SK-N-SH treated with all-trans-retinoic acid at 6 μM for 48 hours (cell line): ENCODE data around the gene DST.

Experiments
- ATAC-seq: fragments of 200-7000 bp; cut with Tn5 transposase; 3 replicates; pipeline ENCODE4 v1.9.1; 2020; ENCODE audit warnings: mild to moderate bottlenecking, moderate library complexity
- ARNTL ChIP-seq: fragments of 450-650 bp; formaldehyde crosslinking; IDR thresholded peaks from 2 replicates; pipeline ENCODE4 v1.5.0; 2020; ENCODE audit warnings: low read depth, mild to moderate bottlenecking, moderate library complexity, borderline replicate concordance
- BACH2 ChIP-seq: fragments of 250-450 bp; sonication (Bioruptor Pico); IDR thresholded peaks from 2 replicates; pipeline ENCODE4 v1.9.0; 2021; ENCODE audit warnings: mild to moderate bottlenecking, borderline replicate concordance
- CREB5 ChIP-seq: fragments of 250-450 bp; sonication (Bioruptor Pico); IDR thresholded peaks from 2 replicates; pipeline ENCODE4 v1.5.1; 2020; ENCODE audit warnings: low read depth, mild to moderate bottlenecking, moderate library complexity
- CSRNP3 ChIP-seq: fragments of 250-450 bp; sonication (Bioruptor Pico); IDR thresholded peaks from 2 replicates; pipeline ENCODE4 v1.5.1; 2021; ENCODE audit warnings: mild to moderate bottlenecking, moderate library complexity
- ESRRG ChIP-seq: fragments of 250-450 bp; sonication (Bioruptor Pico); IDR thresholded peaks from 2 replicates; pipeline ENCODE4 v1.6.1; 2021; ENCODE audit warnings: mild to moderate bottlenecking
- OSR1 ChIP-seq: fragments of 250-450 bp; sonication (Bioruptor Pico); IDR thresholded peaks from 2 replicates; pipeline ENCODE4 v1.8.0; 2022; ENCODE audit warnings: moderate library complexity, mild to moderate bottlenecking, inconsistent platforms
- PATZ1 ChIP-seq: fragments of 250-450 bp; sonication (Bioruptor Pico); IDR thresholded peaks from 2 replicates; pipeline ENCODE4 v1.8.0; 2020; ENCODE audit warnings: mild to moderate bottlenecking, moderate library complexity, borderline replicate concordance
- POU6F1 ChIP-seq: fragments of 250-450 bp; sonication (Bioruptor Pico); IDR thresholded peaks from 2 replicates; pipeline ENCODE4 v1.8.0; 2021; ENCODE audit warnings: low read depth, mild to moderate bottlenecking, moderate library complexity, borderline replicate concordance
- PPARA ChIP-seq: fragments of 250-450 bp; sonication (Bioruptor Pico); IDR thresholded peaks from 2 replicates; pipeline ENCODE4 v1.5.0; 2020; ENCODE audit warnings: mild to moderate bottlenecking, borderline replicate concordance
- RARB ChIP-seq: fragments of 250-450 bp; sonication (Bioruptor Pico); IDR thresholded peaks from 2 replicates; pipeline ENCODE4 v1.8.0; 2021; ENCODE audit warnings: mild to moderate bottlenecking, moderate library complexity
- SNAI2 ChIP-seq: fragments of 250-450 bp; sonication (Bioruptor Pico); IDR thresholded peaks from 2 replicates; pipeline ENCODE4 v1.5.0; 2020; ENCODE audit warnings: mild to moderate bottlenecking, moderate library complexity
- TCF4 ChIP-seq: fragments of 250-450 bp; sonication (Bioruptor Pico); IDR thresholded peaks from 2 replicates; pipeline ENCODE4 v1.8.0; 2021; ENCODE audit warnings: mild to moderate bottlenecking, moderate library complexity, borderline replicate concordance
- ZC3H10 ChIP-seq: fragments of 250-450 bp; sonication (Bioruptor Pico); IDR thresholded peaks from 2 replicates; pipeline ENCODE4 v1.5.1; 2021; ENCODE audit warnings: mild to moderate bottlenecking, moderate library complexity
- ZFP3 ChIP-seq: fragments of 250-450 bp; sonication (Bioruptor Pico); IDR thresholded peaks from 2 replicates; pipeline ENCODE4 v1.5.0; 2020; ENCODE audit warnings: mild to moderate bottlenecking, moderate library complexity
- ZFP30 ChIP-seq: fragments of 450-650 bp; formaldehyde crosslinking; IDR thresholded peaks from 2 replicates; pipeline ENCODE4 v1.5.0; 2022; ENCODE audit warnings: mild to moderate bottlenecking, moderate library complexity
- ZNF70 ChIP-seq: fragments of 450-650 bp; formaldehyde crosslinking; IDR thresholded peaks from 2 replicates; pipeline ENCODE4 v1.5.0; 2020; ENCODE audit warnings: mild to moderate bottlenecking, moderate library complexity
- ZNF8 ChIP-seq: fragments of 450-650 bp; formaldehyde crosslinking; IDR thresholded peaks from 2 replicates; pipeline ENCODE4 v1.5.0; 2020; ENCODE audit warnings: mild to moderate bottlenecking, moderate library complexity

The DST gene

GRCh38 chr6:56595490-56596122, 47.1 kb downstream of the DST start (continued):
- TF ChIP-seq CSRNP3 (CRISPR knock-in tag) = no peak
- TF ChIP-seq ZNF70 (CRISPR knock-in tag) = no peak
- TF ChIP-seq OSR1 (CRISPR knock-in tag) = no peak
- TF ChIP-seq PATZ1 (CRISPR knock-in tag) = no peak

GRCh38 chr6:56594699-56595098, 48.0 kb downstream of the DST start:
- TF ChIP-seq BACH2 (CRISPR knock-in tag) (no peak), PATZ1 (CRISPR knock-in tag) (no peak), CREB5 (CRISPR knock-in tag) (no peak), ZFP3 (CRISPR knock-in tag) (no peak), ZC3H10 (CRISPR knock-in tag) (no peak), ZFP30 (no peak), ZNF70 (CRISPR knock-in tag) (no peak), PPARA (CRISPR knock-in tag) (no peak), TCF4 (CRISPR knock-in tag) (no peak), POU6F1 (CRISPR knock-in tag) (no peak)
- no peak for ATAC-seq

GRCh38 chr6:56593801-56594318, 48.8 kb downstream of the DST start:
- ATAC-seq = peak; percentile 18; the same call in 2 of the 3 replicates
- TF ChIP-seq ZFP30 (no peak), SNAI2 (CRISPR knock-in tag) (no peak), ESRRG (no peak), BACH2 (CRISPR knock-in tag) (no peak), ARNTL (no peak), CREB5 (CRISPR knock-in tag) (no peak), OSR1 (CRISPR knock-in tag) (no peak), ZNF70 (CRISPR knock-in tag) (no peak), POU6F1 (CRISPR knock-in tag) (no peak), ZFP3 (CRISPR knock-in tag) (no peak), PPARA (CRISPR knock-in tag) (no peak), RARB (CRISPR knock-in tag) (no peak), PATZ1 (CRISPR knock-in tag) (no peak), CSRNP3 (CRISPR knock-in tag) (no peak), ZNF8 (CRISPR knock-in tag) (no peak)
